Immature natural killer cell (primary cell): Measurements from ENCODE around the gene MYO1E. TPM values are rescaled to one million over a fixed set of nuclear protein-coding genes. Genes with fewer than 3 reads are reported as not detected.
"Not testable (repeated sequence)": the region's sequence is repeated elsewhere in the genome, so short reads cannot be mapped to it uniquely, and the experiment has no call there.

Experiments
- DNase-seq, 3 donors: peaks; one replicate each; pipeline ENCODE4 v3.0.0; 2022; ENCODE audit warnings: mixed read lengths in 1 of 3
- H3K27ac Mint-ChIP-seq, 6 donors: one replicate each; pipeline ENCODE4 v1.8.0; 2020; ENCODE audit warnings: mixed read lengths in 6 of 6, mild to moderate bottlenecking in 5 of 6, inconsistent platforms in 4 of 6, moderate library complexity in 3 of 6
- H3K27me3 Mint-ChIP-seq, 3 donors: one replicate each; pipeline ENCODE4 v1.8.0; 2020 to 2021; ENCODE audit warnings: low read depth in 3 of 3, mild to moderate bottlenecking in 3 of 3, mixed read lengths in 3 of 3, moderate library complexity in 3 of 3, inconsistent platforms in 1 of 3
- H3K36me3 Mint-ChIP-seq, 3 donors: one replicate each; pipeline ENCODE4 v1.8.0; 2020; ENCODE audit warnings: mixed read lengths in 3 of 3, inconsistent platforms in 2 of 3, mild to moderate bottlenecking in 2 of 3
- H3K4me1 Mint-ChIP-seq, 2 donors: one replicate each; pipeline ENCODE4 v1.8.0; 2020; ENCODE audit warnings: inconsistent platforms in 2 of 2, mild to moderate bottlenecking in 2 of 2, mixed read lengths in 2 of 2, moderate library complexity in 1 of 2
- H3K4me3 Mint-ChIP-seq, 5 donors: one replicate each; pipeline ENCODE4 v1.8.0; 2020; ENCODE audit warnings: mild to moderate bottlenecking in 5 of 5, mixed read lengths in 5 of 5, inconsistent platforms in 3 of 5, moderate library complexity in 3 of 5
- H3K9me3 Mint-ChIP-seq, 6 donors: one replicate each; pipeline ENCODE4 v1.8.0; 2020; ENCODE audit warnings: mild to moderate bottlenecking in 6 of 6, mixed read lengths in 6 of 6, inconsistent platforms in 4 of 6, moderate library complexity in 3 of 6
- polyA plus RNA-seq, 3 donors: library from polyadenylated mRNA; unstranded; fragments of 300-500 nt; fragmentation: Illumina TruSeq; gene quantifications; one replicate each; pipeline ENCODE4 v1.2.3, GENCODE V29; 2021

Gene MYO1E
- polyA plus RNA-seq, 3 donors from 2014 or later = 4.7 to 15.4 (median 7.1) TPM

- no peak overlapping the region for H3K4me3 Mint-ChIP-seq
- H3K36me3 Mint-ChIP-seq = peaks cover 0 to 3% (median 0%) of the 10 kb centered on the region in 3 donors
- no peak for DNase-seq
- H3K9me3 Mint-ChIP-seq = no peaks in the 10 kb centered on the region
- H3K27me3 Mint-ChIP-seq = peaks cover 0 to 2% (median 0%) of the 10 kb centered on the region in 3 donors
- no peak overlapping the region for H3K27ac Mint-ChIP-seq
- H3K4me1 Mint-ChIP-seq = no peaks in the 10 kb centered on the region
Measured at GRCh38 chr15:59147666-59148065, 225.0 kb downstream of the MYO1E start.

DNA sequence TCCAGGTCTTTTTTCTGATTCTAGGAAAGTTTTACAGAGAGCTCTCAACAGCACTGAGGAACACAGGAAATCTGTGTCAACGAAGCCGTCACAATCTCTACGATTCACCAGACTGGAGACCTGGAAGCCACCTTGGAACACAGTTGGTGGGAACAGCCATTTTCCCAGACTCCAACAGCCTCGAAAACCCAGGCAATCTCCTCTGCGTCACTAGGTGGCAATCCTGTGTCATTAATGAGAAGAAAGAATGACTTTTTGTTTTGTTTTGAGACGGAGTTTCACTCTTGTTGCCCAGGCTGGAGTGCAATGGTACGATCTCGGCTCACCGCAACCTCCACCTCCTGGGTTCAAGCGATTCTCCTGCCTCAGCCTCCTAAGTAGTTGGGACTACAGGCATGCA is 228.1 kb downstream of the MYO1E start:
- DNase-seq, H3K9me3 Mint-ChIP-seq, H3K27ac Mint-ChIP-seq, H3K36me3 Mint-ChIP-seq, H3K4me1 Mint-ChIP-seq, H3K4me3 Mint-ChIP-seq, H3K27me3 Mint-ChIP-seq: not testable (repeated sequence)

DNA sequence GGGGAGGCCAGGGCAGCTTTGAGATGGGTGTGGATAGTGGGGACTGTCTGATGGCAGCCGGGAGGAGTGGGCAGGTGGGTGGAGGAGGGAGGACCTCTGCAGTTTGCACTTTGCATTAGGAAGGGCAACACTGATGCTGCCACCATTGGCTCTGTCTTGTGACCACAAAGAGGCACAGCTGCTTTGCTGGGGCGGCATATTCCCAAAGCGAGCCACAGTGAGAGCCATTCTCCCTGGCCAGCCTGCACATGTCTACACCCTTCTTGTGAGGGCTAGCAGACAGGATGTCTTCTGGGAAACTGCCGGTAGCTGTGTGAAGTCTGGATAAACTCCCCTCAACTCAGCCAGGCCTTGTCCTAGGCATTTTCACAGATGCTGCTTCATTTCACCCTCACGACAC is 229.4 kb downstream of the MYO1E start:
- no peaks in the 10 kb centered on the region for H3K9me3 Mint-ChIP-seq
- H3K36me3 Mint-ChIP-seq = no peaks in the 10 kb centered on the region
- no peak overlapping the region for H3K4me3 Mint-ChIP-seq
- no peak for DNase-seq
- H3K27ac Mint-ChIP-seq = no peak overlapping the region
- H3K27me3 Mint-ChIP-seq = peaks cover 0 to 3% (median 2%) of the 10 kb centered on the region in 3 donors
- H3K4me1 Mint-ChIP-seq = no peaks in the 10 kb centered on the region

GRCh38 chr15:59140422-59141226 is 232.0 kb downstream of the MYO1E start:
- no peak for DNase-seq
- no peaks in the 10 kb centered on the region for H3K9me3 Mint-ChIP-seq
- H3K27ac Mint-ChIP-seq = no peak overlapping the region
- no peak overlapping the region for H3K4me3 Mint-ChIP-seq
- peaks cover 0 to 3% (median 2%) of the 10 kb centered on the region in 3 donors for H3K27me3 Mint-ChIP-seq
- no peaks in the 10 kb centered on the region for H3K4me1 Mint-ChIP-seq
- no peaks in the 10 kb centered on the region for H3K36me3 Mint-ChIP-seq

DNA sequence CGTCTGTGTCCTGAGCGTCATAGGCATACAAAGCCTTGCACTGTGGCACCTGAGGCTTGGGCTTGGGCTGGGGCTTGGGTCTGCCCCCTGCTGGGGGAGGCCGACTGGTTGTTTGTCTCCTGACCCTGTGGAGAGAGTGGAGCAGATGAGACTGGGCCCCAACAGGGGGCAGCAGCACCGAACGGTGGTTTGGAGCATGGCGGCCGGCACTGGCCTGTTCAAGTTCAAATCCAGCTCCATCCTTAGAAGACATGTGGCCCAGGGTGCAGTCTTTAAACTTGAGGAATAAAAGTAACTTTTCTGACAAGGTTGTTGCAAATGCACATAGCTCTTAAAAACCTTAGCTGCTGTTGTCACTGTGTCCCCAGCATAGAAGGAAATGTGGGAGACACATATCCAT is 234.4 kb downstream of the MYO1E start:
- DNase-seq = peak; percentile 24 to 41 (median 35)
- no peaks in the 10 kb centered on the region for H3K9me3 Mint-ChIP-seq

DNA sequence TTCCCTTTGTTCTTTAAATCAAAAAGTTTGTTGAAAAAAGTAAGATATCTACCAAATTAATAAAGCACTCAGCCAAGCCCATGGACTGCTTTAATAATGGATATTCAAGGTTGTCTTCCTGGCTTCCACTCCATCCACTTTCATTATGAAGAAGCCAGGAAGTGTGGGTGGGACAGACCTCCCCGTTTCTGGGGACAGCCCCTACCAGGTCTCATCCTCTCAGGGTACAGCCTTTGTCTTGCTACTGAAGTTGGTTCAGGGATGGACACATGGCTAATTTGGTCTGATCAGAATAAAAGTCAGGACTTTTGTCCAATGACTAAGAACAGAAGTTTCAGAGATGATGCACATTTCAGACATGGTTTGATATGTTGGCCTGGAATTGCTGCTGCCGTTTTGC is 235.1 kb downstream of the MYO1E start:
- Mint-ChIP-seq H3K27ac (no peak overlapping the region), H3K27me3 (peaks cover 0 to 3% (median 2%) of the 10 kb centered on the region in 3 donors), H3K4me3 (no peak overlapping the region), H3K9me3 (no peaks in the 10 kb centered on the region), H3K36me3 (no peaks in the 10 kb centered on the region), H3K4me1 (no peaks in the 10 kb centered on the region)
- DNase-seq = no peak

More for the DNA sequence above, 234.4 kb downstream of the MYO1E start:
- Mint-ChIP-seq H3K4me1 (no peaks in the 10 kb centered on the region), H3K27ac (no peak overlapping the region), H3K4me3 (no peak overlapping the region), H3K36me3 (no peaks in the 10 kb centered on the region), H3K27me3 (peaks cover 0 to 3% (median 2%) of the 10 kb centered on the region in 3 donors)

GRCh38 chr15:59133929-59134427 is 238.7 kb downstream of the MYO1E start:
- Mint-ChIP-seq H3K9me3 (peaks cover 0 to 2% (median 0%) of the 10 kb centered on the region in 6 donors), H3K27ac (no peak overlapping the region), H3K27me3 (peaks cover 0 to 2% (median 0%) of the 10 kb centered on the region in 3 donors), H3K4me3 (no peak overlapping the region), H3K36me3 (peaks cover 6 to 18% (median 13%) of the 10 kb centered on the region in 3 donors), H3K4me1 (no peaks in the 10 kb centered on the region)
- no peak for DNase-seq

DNA sequence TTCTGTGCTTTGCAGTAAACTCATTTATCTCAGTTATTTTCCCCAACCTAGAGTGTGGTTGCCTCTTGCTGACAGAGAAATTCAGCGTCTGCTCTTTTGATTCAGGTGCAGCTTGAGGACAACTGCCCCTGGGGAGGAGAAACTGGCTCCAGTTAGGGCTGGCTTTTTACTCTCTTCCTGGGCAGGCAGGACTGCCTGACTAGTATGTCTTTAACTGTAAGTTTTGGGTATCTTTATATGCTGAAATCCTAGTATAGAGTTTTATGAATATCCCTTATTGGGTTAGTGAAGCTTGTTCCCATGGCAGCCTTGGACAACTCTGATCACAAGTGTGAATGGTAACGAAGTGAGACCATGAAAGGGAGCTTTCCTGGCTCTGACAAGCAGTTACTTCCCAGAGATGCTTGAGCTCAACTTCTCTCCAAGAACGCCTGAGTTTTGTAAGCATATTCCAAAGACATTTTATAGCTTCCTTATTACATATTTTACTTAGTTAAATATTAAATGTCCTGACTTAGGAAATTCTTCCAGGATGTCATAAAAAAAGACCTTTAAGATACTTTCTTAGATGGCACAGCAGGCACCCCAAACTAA is 240.6 kb downstream of the MYO1E start:
- H3K4me3 Mint-ChIP-seq = no peak overlapping the region
- H3K27ac Mint-ChIP-seq = no peak overlapping the region
- peaks cover 0 to 2% (median 0%) of the 10 kb centered on the region in 6 donors for H3K9me3 Mint-ChIP-seq
- H3K36me3 Mint-ChIP-seq = peaks cover 6 to 31% (median 25%) of the 10 kb centered on the region in 3 donors
- DNase-seq = no peak
- H3K4me1 Mint-ChIP-seq = no peaks in the 10 kb centered on the region
- peaks cover 0 to 3% (median 0%) of the 10 kb centered on the region in 3 donors for H3K27me3 Mint-ChIP-seq

DNA sequence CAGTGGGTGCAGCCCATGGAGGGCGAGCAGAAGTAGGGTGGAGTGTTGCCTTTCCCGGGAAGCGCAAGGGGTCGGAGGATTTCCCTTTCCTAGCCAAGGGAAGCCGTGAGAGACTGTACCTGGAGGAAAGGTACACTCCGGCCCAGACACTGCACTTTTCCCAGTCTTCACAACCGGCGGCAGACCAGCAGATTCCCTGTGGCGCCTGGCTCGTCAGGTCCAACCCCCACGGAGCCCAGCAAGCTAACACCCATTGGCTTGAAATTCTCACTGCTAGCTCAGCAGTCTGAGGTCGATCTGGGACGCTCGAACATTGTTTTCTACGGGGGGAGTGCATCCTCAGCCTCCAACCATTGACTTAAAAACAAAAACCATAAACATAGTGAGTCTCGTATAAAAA is 241.2 kb downstream of the MYO1E start:
- Mint-ChIP-seq H3K27ac (no peak overlapping the region), H3K4me3 (no peak overlapping the region), H3K9me3 (peaks cover 0 to 2% (median 0%) of the 10 kb centered on the region in 6 donors), H3K36me3 (peaks cover 6 to 32% (median 26%) of the 10 kb centered on the region in 3 donors), H3K27me3 (peaks cover 0 to 3% (median 0%) of the 10 kb centered on the region in 3 donors), H3K4me1 (no peaks in the 10 kb centered on the region)
- no peak for DNase-seq

DNA sequence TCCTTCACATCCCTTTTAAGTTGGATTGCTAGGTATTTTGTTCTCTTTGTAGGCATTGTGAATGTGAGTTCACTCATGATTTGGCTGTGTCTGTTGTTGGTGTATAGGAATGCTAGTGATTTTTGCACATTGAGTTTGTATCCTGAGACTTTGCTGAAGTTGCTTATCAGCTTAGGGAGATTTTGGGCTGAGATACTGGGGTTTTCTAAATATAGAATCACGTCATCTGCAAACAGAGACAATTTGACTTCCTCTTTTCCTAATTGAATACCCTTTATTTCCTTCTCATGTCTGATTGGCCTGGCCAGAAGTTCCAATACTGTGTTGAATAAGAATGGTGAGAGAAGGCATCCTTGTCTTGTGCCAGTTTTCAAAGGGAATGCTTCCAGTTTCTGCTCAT is 245.4 kb downstream of the MYO1E start:
- H3K36me3 Mint-ChIP-seq = peaks cover 6 to 32% (median 26%) of the 10 kb centered on the region in 3 donors

GRCh38 chr15:59125683-59126082 is 247.0 kb downstream of the MYO1E start:
- DNase-seq, H3K9me3 Mint-ChIP-seq, H3K4me3 Mint-ChIP-seq, H3K27me3 Mint-ChIP-seq, H3K27ac Mint-ChIP-seq, H3K4me1 Mint-ChIP-seq: not testable (repeated sequence)
- H3K36me3 Mint-ChIP-seq = peaks cover 6 to 27% (median 20%) of the 10 kb centered on the region in 3 donors

More for the DNA sequence above, 245.4 kb downstream of the MYO1E start:
- not testable (repeated sequence) for H3K9me3 Mint-ChIP-seq, H3K4me3 Mint-ChIP-seq, H3K27ac Mint-ChIP-seq, H3K27me3 Mint-ChIP-seq, DNase-seq, H3K4me1 Mint-ChIP-seq

- Mint-ChIP-seq H3K4me3 (no peak overlapping the region), H3K4me1 (no peaks in the 10 kb centered on the region), H3K27me3 (peaks cover 0 to 3% (median 0%) of the 10 kb centered on the region in 3 donors), H3K27ac (no peak overlapping the region), H3K9me3 (no peaks in the 10 kb centered on the region), H3K36me3 (peaks cover 0 to 21% (median 9%) of the 10 kb centered on the region in 3 donors)
- DNase-seq = no peak
Measured at GRCh38 chr15:59124261-59124660, 248.4 kb downstream of the MYO1E start.

- Mint-ChIP-seq H3K36me3 (no peaks in the 10 kb centered on the region), H3K9me3 (no peaks in the 10 kb centered on the region), H3K4me3 (no peak overlapping the region), H3K4me1 (no peaks in the 10 kb centered on the region), H3K27ac (no peak overlapping the region), H3K27me3 (no peaks in the 10 kb centered on the region)
- no peak for DNase-seq
Measured at GRCh38 chr15:59120937-59121336, 251.7 kb downstream of the MYO1E start.

- no peaks in the 10 kb centered on the region for H3K27me3 Mint-ChIP-seq
- no peak for DNase-seq
- H3K36me3 Mint-ChIP-seq = no peaks in the 10 kb centered on the region
- no peaks in the 10 kb centered on the region for H3K4me1 Mint-ChIP-seq
- H3K9me3 Mint-ChIP-seq = no peaks in the 10 kb centered on the region
- no peak overlapping the region for H3K27ac Mint-ChIP-seq
- no peak overlapping the region for H3K4me3 Mint-ChIP-seq
Measured at GRCh38 chr15:59119625-59120024, 253.0 kb downstream of the MYO1E start.
